Measurements from ENCODE around the gene LEFTY1. TPM values are rescaled to one million over a fixed set of nuclear protein-coding genes. Genes with fewer than 3 reads are reported as not detected.

The LEFTY1 gene
- total and polyA plus RNA-seq, 4 donors: 0.42 to 1.4 (median 0.87) TPM

DNA sequence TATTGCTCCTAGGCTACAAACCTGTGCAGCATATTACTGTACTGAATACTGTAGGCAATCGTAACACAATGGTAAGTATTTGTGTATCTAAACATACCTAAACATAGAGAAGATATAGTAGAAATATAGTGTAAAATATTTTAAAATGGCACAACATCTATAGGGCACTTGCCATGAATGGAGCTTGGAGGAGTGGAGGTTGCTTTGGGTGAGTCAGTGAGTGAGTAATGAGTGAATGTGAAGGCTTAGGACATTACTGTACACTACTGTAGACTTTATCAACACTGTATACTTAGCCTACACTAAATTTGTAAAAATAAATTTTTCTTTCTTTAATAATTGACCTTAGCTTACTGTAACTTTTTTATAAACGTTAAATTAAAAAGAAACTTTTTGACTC, 44.1 kb upstream of the LEFTY1 start:
- H3K27me3 ChIP-seq (ENCODE audit: control insufficient read depth in 4 of 4, insufficient read depth in 4 of 4, low read length in 3 of 4): no peaks in the 10 kb centered on the region
- no peak for DNase-seq (ENCODE audit: low spot score)
- H3K9ac ChIP-seq (ENCODE audit: low read depth in 1 of 2, low read length in 2 of 2): no peak overlapping the region
- H3K36me3 ChIP-seq (ENCODE audit: control insufficient read depth in 4 of 4, insufficient read depth in 3 of 4, low read depth in 1 of 4, low read length in 3 of 4): no peaks in the 10 kb centered on the region
- no peak overlapping the region for H3K4me3 ChIP-seq (ENCODE audit: low read depth in 1 of 3, low read length in 3 of 3)
- no peak overlapping the region for H3K27ac ChIP-seq (ENCODE audit: low read depth in 1 of 2, low read length in 2 of 2)
- H3K4me1 ChIP-seq (ENCODE audit: control insufficient read depth in 4 of 4, insufficient read depth in 4 of 4, low read length in 3 of 4): peaks cover 0 to 2% (median 0%) of the 10 kb centered on the region in 4 donors
- no peaks in the 10 kb centered on the region for H3K9me3 ChIP-seq (ENCODE audit: control insufficient read depth in 4 of 4, low read length in 3 of 4)
- WGBS: 82% methylated on average over 2 of the region's 2 CpGs
- TF ChIP-seq EGR1 (IDR thresholded peaks at IDR 0.05; ENCODE audit: low read depth in 2 of 2) (no peak), RXRA (IDR thresholded peaks at IDR 0.05) (no peak)

DNA sequence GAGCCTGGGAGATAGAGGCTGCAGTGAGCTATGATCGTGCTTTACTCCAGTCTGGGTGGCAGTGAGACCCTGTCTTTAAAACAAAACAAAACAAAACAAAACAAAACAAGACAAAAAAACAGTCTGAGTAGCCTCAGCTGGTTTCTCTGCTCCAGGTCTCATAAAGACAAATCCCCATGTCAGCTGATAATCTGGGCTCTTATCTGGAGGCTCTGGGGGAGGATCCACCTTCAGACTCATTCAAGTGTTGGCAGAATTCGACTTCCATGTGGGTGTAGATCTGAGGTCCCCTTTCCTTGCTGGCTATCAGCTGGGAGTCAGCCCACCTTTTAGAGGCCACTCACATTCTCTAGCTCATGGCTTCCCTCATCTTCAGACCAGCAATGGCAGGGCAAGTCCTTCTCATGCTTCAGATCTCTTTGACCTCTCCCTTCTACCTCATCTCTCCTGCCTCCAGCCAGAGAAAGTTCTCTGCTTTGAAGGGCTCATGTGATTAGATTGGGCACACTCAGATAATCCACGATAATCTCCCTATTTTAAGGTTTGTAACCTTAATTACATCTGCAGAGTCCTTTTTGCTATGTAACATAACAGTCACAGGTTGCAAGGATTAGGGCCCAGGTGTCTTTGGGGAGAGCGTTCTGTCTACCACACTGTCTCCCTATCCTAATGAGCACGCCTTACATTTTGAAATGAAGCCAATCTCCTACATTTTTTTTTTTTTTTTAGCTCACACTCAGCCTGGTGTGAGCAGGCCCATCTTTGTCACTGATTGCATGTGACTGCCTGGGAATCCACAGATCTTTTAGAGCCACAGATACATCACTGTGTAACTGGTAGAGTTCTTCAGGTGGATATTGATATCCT, 42.6 kb upstream of the LEFTY1 start:
- Histone ChIP-seq H3K4me1 (ENCODE audit: control insufficient read depth in 4 of 4, insufficient read depth in 4 of 4, low read length in 3 of 4) (no peaks in the 10 kb centered on the region), H3K36me3 (ENCODE audit: control insufficient read depth in 4 of 4, insufficient read depth in 3 of 4, low read depth in 1 of 4, low read length in 3 of 4) (no peaks in the 10 kb centered on the region), H3K4me3 (ENCODE audit: low read depth in 1 of 3, low read length in 3 of 3) (no peak overlapping the region), H3K9me3 (ENCODE audit: control insufficient read depth in 4 of 4, low read length in 3 of 4) (no peaks in the 10 kb centered on the region), H3K27ac (ENCODE audit: low read depth in 1 of 2, low read length in 2 of 2) (no peak overlapping the region), H3K27me3 (ENCODE audit: control insufficient read depth in 4 of 4, insufficient read depth in 4 of 4, low read length in 3 of 4) (no peaks in the 10 kb centered on the region), H3K9ac (ENCODE audit: low read depth in 1 of 2, low read length in 2 of 2) (no peak overlapping the region)
- 92% methylated on average over 5 of the region's 5 CpGs for WGBS
- TF ChIP-seq, protein P1, sequence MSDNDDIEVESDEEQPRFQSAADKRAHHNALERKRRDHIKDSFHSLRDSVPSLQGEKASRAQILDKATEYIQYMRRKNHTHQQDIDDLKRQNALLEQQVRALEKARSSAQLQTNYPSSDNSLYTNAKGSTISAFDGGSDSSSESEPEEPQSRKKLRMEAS (IDR thresholded peaks at IDR 0.05): no peak
- no peak for TF ChIP-seq RXRA (IDR thresholded peaks at IDR 0.05)
- no peak for TF ChIP-seq GABPA (IDR thresholded peaks at IDR 0.05 in 1 of 2, conservative IDR thresholded peaks at IDR 0.05 in 1 of 2)
- TF ChIP-seq, protein P2, sequence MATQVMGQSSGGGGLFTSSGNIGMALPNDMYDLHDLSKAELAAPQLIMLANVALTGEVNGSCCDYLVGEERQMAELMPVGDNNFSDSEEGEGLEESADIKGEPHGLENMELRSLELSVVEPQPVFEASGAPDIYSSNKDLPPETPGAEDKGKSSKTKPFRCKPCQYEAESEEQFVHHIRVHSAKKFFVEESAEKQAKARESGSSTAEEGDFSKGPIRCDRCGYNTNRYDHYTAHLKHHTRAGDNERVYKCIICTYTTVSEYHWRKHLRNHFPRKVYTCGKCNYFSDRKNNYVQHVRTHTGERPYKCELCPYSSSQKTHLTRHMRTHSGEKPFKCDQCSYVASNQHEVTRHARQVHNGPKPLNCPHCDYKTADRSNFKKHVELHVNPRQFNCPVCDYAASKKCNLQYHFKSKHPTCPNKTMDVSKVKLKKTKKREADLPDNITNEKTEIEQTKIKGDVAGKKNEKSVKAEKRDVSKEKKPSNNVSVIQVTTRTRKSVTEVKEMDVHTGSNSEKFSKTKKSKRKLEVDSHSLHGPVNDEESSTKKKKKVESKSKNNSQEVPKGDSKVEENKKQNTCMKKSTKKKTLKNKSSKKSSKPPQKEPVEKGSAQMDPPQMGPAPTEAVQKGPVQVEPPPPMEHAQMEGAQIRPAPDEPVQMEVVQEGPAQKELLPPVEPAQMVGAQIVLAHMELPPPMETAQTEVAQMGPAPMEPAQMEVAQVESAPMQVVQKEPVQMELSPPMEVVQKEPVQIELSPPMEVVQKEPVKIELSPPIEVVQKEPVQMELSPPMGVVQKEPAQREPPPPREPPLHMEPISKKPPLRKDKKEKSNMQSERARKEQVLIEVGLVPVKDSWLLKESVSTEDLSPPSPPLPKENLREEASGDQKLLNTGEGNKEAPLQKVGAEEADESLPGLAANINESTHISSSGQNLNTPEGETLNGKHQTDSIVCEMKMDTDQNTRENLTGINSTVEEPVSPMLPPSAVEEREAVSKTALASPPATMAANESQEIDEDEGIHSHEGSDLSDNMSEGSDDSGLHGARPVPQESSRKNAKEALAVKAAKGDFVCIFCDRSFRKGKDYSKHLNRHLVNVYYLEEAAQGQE (IDR thresholded peaks at IDR 0.05): no peak
- no peak for TF ChIP-seq HNF4G (IDR thresholded peaks at IDR 0.05)
- TF ChIP-seq, protein P3, sequence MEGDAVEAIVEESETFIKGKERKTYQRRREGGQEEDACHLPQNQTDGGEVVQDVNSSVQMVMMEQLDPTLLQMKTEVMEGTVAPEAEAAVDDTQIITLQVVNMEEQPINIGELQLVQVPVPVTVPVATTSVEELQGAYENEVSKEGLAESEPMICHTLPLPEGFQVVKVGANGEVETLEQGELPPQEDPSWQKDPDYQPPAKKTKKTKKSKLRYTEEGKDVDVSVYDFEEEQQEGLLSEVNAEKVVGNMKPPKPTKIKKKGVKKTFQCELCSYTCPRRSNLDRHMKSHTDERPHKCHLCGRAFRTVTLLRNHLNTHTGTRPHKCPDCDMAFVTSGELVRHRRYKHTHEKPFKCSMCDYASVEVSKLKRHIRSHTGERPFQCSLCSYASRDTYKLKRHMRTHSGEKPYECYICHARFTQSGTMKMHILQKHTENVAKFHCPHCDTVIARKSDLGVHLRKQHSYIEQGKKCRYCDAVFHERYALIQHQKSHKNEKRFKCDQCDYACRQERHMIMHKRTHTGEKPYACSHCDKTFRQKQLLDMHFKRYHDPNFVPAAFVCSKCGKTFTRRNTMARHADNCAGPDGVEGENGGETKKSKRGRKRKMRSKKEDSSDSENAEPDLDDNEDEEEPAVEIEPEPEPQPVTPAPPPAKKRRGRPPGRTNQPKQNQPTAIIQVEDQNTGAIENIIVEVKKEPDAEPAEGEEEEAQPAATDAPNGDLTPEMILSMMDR (IDR thresholded peaks at IDR 0.05; ENCODE audit: low read depth, low read length, missing input control): no peak
- TF ChIP-seq, protein P4, sequence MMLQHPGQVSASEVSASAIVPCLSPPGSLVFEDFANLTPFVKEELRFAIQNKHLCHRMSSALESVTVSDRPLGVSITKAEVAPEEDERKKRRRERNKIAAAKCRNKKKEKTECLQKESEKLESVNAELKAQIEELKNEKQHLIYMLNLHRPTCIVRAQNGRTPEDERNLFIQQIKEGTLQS (IDR thresholded peaks at IDR 0.05): no peak
- no peak for TF ChIP-seq YY1 (IDR thresholded peaks at IDR 0.05)
- TF ChIP-seq JUND (IDR thresholded peaks at IDR 0.05): no peak
- TF ChIP-seq, protein P5, sequence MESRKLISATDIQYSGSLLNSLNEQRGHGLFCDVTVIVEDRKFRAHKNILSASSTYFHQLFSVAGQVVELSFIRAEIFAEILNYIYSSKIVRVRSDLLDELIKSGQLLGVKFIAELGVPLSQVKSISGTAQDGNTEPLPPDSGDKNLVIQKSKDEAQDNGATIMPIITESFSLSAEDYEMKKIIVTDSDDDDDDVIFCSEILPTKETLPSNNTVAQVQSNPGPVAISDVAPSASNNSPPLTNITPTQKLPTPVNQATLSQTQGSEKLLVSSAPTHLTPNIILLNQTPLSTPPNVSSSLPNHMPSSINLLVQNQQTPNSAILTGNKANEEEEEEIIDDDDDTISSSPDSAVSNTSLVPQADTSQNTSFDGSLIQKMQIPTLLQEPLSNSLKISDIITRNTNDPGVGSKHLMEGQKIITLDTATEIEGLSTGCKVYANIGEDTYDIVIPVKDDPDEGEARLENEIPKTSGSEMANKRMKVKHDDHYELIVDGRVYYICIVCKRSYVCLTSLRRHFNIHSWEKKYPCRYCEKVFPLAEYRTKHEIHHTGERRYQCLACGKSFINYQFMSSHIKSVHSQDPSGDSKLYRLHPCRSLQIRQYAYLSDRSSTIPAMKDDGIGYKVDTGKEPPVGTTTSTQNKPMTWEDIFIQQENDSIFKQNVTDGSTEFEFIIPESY (IDR thresholded peaks at IDR 0.05): no peak
- no peak for TF ChIP-seq FOXA2 (IDR thresholded peaks at IDR 0.05)
- TF ChIP-seq NR2F2 (IDR thresholded peaks at IDR 0.05): no peak
- TF ChIP-seq EGR1 (IDR thresholded peaks at IDR 0.05; ENCODE audit: low read depth in 2 of 2): no peak
- TF ChIP-seq TAF1 (conservative IDR thresholded peaks at IDR 0.05): no peak
- TF ChIP-seq SP1 (IDR thresholded peaks at IDR 0.05): no peak
- TF ChIP-seq RAD21 (IDR thresholded peaks at IDR 0.05): no peak
- no peak for TF ChIP-seq FOXA1 (IDR thresholded peaks at IDR 0.05)
- no peak for TF ChIP-seq HNF4A (conservative IDR thresholded peaks at IDR 0.05)
- no peak for DNase-seq (ENCODE audit: low spot score)
